HG03280 (cell line): Measurements from ENCODE around the gene RPL10A.
"Not testable (repeated sequence)": the region's sequence is repeated elsewhere in the genome, so short reads cannot be mapped to it uniquely, and the experiment has no call there.

ENCODE experiments used
- ATAC-seq: cut with Tn5 transposase; IDR thresholded peaks from one replicate; pipeline ENCODE4 v1.9.1; 2021; ENCODE audit warnings: mild to moderate bottlenecking, moderate library complexity; ENCODE audit not compliant: unreplicated experiment

RPL10A gene

GRCh38 chr6:35468181-35468979, at the start of gene RPL10A:
Gene RPL10A, plus strand, starts transcription at chr6:35468401. Its CDS starts 34 bp downstream, at chr6:35468435.
- ATAC-seq: peak; percentile 88

DNA sequence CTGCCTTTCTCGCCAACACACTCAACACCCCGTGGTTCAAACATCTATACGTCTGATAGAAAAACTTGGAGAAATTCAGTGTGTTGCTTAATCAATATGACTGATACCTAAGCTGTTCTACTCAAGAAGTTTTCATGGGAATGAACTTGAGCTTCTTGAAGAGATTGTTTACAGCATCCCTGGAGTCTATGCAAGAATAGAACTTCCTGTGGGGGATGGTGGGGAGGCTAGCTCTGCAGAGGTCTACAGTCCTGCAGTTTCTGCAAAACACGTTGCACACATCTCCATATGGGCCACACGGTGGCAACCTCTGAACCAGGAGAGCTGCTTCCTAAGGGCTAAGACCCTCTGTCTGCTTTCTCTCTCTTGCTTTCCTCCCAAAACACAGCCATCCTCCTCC, 48.8 kb upstream of the RPL10A start:
- no peak for ATAC-seq

DNA sequence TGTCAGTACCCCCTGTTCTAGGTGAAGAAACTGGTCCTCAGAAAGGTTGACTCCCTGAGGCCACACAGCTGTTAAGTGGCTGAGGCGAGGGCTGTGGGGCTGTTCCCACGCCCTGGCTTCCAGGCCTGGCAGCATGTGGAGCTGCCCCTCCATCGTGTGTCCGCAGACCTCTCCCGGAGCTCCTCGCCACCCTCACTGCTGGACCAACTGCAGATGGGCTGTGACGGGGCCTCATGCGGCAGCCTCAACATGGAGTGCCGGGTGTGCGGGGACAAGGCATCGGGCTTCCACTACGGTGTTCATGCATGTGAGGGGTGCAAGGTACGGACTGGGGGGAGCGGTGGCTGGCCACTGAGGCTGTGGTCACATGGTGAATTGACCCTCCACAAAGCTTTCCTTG, 48.2 kb upstream of the RPL10A start:
- no peak for ATAC-seq

DNA sequence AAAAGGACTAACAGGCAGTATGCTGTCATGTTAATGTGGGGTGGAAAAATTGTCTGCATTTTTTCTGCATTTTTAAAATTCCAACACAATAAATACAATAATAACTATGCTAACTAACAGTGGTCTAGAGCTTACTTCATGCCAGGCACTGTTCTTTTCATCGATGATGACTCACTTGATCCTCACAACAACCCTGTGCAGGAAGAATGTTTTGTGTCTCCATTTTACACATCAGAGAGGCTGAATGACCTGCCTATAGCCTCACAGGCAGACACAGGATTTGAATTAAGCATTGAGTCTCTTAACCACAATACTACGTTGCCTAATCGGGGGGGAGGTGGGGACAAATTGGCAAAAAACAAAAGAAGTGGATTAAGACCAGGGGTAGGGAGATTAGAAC, 42.9 kb upstream of the RPL10A start:
- ATAC-seq: no peak

- no peak for ATAC-seq
Measured at GRCh38 chr6:35426074-35426473, 42.1 kb upstream of the RPL10A start.

GRCh38 chr6:35427435-35427834, 40.8 kb upstream of the RPL10A start:
- no peak for ATAC-seq

DNA sequence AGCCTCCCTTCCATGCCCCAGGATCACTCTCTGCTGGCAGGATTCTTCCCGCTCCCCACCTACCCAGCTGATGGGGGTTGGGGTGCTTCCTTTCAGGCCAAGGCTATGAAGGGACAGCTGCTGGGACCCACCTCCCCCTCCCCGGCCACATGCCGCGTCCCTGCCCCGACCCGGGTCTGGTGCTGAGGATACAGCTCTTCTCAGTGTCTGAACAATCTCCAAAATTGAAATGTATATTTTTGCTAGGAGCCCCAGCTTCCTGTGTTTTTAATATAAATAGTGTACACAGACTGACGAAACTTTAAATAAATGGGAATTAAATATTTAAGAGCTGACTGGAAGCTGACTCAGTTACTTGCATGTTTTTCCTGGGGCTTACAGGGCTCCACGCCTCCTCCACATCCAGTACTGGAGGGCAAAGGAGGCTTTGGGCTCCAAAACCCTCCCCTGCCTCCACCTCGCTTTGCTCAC, 40.3 kb upstream of the RPL10A start:
- no peak for ATAC-seq

GRCh38 chr6:35428421-35429149, 39.6 kb upstream of the RPL10A start:
- ATAC-seq: no peak

DNA sequence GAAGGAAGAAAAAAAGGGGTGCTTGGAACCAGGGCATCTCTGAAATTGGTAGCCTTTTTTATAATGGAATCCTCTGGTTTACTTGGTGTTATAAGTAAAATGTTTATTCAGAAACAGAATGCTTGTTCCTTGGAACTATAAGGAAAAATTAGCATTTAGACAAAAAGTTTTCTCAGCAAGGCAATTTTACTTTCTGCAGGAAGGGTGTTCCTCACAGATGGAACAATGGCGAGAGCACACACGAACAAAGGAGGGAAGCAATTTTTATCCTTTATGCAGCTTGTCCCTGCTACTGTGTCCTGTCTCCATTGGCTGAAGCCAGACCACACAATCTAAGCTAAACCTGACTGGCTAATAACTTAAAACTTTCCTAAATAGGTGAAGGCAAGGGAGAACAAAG, 38.7 kb upstream of the RPL10A start:
- ATAC-seq: no peak

DNA sequence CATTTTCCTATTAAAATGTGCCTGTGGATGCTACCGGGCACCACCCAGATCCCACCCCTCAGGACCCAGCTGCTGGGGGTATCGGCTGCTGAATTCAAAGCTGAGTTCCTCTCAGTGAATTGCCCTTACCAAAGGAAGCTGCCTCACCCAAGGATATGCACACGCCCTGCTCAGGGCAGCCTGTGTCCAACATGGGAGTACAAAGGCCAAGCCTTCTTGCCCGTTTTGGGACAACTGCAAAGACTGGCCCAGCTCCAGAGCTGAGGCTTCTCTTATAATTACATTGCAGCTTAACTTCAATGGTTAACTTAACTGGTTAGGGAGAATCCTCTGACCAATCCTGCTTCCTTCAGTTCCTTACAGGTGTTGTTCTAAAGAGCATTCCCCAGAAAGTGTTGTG, 35.9 kb upstream of the RPL10A start:
- ATAC-seq: no peak

GRCh38 chr6:35432702-35433101, 35.5 kb upstream of the RPL10A start:
- ATAC-seq: not testable (repeated sequence)

DNA sequence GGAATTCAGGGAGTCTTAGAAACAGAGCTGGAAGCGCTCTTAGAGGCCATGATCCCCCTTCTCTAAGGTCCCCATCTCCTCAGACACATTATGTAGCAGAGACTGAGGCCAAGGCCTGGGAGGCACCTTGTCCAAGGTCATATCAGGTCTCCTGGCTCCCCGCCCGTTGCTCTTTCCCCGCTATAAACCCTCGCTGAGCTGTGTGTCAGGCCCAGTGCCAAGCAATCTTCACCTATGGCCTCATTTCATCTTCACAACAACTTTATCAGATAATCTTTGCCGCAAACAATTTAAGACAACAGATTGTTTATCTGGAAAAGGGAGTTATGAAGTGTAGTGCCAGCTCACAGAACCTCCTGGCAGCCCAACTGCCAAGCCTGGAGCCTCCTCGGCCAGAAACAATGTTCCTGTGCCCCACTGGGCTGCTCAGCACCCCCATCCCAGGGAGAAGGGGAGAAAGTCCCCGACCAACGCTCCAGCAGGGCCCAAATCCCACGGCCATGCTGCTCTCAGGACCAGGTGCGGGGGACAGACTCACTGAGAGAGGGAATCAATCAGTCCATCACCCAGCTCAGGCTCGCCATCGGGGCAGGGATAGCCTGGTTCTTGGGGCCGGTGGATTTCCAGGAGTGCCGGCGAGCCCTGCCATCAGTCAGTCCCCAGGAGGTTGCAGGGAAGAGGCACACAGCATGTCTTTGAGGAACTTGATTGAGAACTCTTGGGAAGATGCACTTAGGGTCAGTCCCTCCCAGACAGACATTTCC, 32.9 kb upstream of the RPL10A start:
- no peak for ATAC-seq

- ATAC-seq: no peak
Measured at GRCh38 chr6:35436071-35436857, 31.9 kb upstream of the RPL10A start.

GRCh38 chr6:35438378-35439065, 29.7 kb upstream of the RPL10A start:
- ATAC-seq: not testable (repeated sequence)

- no peak for ATAC-seq
Measured at GRCh38 chr6:35439308-35439707, 28.9 kb upstream of the RPL10A start.

GRCh38 chr6:35441205-35441604, 27.0 kb upstream of the RPL10A start:
- ATAC-seq: no peak

DNA sequence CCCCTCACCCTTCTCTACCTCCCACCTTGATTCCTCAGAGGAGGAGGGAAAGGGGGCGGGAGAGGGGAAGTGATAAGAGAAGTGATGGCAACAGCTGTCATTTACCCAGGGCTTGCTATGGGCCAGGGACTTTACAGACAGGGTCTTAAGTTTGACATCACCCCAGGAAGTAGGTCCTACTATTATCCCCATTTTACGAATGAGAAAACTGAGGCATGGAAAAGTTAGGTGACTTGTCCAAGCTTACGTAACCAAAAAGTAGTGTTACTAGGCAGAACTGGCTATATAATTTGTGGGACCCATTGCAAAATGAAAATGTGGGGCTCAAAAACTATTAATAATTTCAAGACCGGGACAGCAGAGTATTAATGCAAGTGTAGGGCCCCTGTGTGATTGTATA, 26.6 kb upstream of the RPL10A start:
- no peak for ATAC-seq

DNA sequence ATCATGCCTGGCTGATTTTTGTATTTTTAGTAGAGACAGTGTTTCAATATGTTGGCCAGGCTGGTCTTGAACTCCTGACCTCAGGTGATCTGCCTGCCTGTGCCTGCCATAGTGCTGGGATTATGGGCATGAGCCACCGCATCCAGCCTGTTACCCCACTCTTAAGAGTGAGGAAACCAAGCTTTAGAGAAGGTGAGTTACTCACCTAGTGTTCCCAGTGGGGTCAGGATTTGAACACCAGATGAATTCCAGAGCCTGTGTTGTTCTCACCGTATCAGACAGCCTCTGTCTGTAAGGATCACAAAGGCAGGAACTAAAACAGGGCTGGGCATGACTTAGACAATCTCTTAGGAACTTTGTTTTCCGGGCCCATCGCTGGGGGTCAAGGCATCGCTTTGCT, 25.5 kb upstream of the RPL10A start:
- ATAC-seq: no peak

DNA sequence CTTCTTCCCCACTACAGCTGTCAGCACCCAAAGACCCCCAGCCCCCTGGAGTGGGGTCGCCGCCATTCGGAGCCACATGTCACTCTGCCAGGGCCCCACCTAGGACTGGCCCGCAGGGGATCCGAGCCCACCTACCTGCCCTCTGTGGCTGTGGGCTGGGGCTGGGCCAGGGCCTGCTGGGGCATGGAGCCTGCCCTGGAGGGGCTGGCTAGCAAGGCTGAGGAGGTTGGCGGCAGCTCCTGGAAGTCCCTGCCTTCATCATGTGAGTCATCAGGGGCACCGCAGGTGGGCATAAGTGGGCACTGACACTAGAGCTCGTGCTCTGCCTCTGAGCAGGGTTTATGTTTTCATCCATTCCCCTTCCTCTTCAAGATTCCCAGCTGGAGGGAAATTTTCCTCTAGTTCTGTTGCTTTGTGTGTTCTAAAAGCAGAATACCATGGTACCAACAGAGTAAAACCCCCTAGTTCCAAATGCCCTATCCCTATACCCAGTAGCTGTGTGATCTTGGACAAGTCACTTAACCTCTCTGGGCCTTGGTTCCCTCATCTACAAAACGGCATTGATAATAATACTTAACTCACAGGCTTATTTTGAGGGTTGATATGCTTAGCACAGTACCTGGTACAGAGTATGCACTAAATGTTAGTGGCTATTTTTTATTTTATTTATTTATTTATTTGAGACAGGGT, 24.7 kb upstream of the RPL10A start:
- ATAC-seq: no peak

GRCh38 chr6:35445691-35446090, 22.5 kb upstream of the RPL10A start:
- no peak for ATAC-seq
